ENCODE data around the gene ARVCF.

GRCh38 chr22:20038574-20038973, 22.0 kb upstream of the ARVCF start:
- TF ChIP-seq CTCF (IDR thresholded peaks at IDR 0.05) (no peak), POLR2A (IDR thresholded peaks at IDR 0.05) (no peak), EP300 (IDR thresholded peaks at IDR 0.05) (no peak), POLR2AphosphoS5 (IDR thresholded peaks at IDR 0.05) (no peak)
